NCI-H524 (cell line): ENCODE results near the gene APLP2.

Source experiments
- DNase-seq, 2 experiments: peaks; one replicate each; lab custom pipeline; 2025; lab: John Stamatoyannopoulos, UW

APLP2 gene

DNA sequence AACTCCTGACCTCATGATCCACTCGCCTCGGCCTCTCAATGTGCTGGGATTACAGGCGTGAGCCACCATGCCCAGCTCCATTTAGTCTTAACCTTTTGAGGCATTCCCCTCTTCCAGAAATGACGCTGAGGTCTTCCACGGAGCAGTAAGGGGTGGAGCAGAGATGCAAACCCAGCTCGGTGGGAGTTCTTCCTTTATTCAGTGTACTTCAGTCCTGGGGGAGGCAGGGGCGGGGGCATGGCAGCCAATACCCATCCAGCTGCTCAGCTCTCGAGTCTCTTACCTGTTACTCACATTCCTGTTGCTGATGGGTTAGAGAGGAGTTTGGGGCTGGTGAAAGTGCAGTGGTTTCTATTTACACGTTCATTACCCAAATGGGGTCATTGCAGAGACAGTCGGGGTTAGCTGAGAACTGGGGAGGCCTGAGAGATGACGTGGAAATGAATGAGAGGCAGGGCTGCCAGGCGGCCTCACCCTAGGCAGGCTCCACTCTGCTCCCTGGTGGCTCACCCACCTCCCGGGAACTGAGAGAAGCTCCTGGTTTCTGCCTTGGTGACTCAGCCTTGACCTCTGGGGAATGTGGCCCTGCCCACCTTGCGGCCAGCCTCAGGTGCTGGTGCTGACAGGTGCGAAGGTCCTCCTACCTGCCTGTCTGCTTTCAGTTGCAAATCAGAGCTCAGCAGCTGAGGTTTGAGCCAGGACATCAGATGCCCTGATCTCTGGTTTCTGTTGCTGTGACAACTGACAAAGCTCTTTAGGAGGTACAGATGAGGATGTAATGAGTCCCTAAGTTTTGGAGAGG lies 76.5 kb downstream of the APLP2 start:
- no peak for DNase-seq

DNA sequence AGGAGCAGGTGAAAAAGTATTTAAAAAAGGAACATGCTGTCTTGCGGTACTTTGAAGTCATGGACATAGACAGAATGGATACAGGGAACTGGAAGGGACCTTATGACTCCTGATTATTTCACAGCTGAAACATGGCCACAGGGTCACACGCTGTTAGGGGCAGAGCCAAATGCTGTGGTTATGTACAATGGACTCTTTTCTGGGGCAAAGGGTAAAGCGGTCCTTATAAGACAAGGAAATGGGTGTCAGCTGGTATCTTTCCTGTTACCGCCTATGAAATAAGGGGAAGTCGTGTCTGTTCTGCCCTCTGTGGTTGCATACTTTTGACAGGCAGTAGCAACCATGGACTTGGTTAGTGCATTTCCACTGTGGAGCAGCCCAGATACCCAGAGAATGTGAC lies 77.1 kb downstream of the APLP2 start:
- no peak for DNase-seq

DNA sequence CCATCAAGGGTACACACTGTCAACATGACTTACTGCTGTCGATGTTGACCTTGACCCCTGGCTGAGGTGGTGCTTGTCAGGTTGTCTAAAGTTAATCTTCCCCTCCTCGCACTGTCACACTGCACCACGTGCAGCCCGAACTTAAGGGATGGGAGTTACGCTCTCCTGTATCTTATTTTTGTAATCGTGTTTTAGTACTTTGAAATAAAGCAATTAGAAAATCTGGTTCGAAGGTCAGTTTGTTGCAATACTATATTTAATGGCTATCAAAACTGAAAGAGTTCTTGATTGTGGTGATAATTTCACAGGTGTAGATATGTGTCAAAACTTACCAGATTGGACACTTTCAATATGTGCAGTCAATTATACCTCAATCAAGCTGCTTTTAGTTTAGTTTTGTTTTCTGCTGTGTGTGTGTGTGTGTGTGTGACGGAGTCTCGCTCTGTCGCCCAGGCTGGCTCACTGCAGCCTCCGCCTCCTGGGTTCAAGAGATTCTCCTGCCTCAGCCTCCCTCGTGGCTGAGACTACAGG lies 79.2 kb downstream of the APLP2 start:
- DNase-seq: no peak

DNA sequence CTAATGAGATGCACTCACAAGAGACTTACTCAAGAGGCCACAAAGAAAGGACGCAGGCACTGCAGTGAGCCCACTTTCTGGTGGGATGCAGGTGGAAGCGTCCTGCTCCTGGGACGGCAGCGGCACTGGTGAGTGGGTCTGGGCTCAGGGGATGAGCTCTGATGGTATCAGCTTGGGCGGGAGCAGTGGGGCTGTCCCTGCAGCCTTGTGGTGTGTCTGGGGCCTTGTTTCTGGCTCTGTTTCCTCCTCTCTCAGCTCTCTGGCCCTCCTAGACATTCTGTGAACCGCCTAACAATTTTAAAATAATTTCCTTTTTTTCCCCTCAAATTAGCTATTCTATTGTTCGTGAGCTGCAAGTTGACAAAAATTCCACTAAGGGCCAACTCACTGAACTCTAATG lies 81.1 kb downstream of the APLP2 start:
- DNase-seq: no peak

DNA sequence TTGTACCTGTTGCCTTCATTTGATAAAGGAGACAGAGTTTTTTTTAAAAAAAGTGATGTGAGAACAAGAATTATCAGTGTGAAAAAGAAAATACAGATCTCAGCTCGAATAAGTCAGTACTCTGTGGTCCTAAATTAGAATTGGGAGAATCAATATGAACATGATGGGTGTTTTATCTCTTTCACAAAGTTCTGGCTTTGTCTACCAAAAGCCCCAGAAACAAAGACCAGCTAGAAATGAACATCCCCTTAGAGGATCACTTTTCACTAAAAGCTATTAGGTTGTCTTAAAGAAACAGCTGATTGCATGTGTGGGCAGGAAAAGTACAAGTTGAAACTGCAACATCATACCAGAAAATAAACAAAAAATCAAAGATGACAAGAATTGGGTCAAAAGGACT lies 81.5 kb downstream of the APLP2 start:
- no peak for DNase-seq

DNA sequence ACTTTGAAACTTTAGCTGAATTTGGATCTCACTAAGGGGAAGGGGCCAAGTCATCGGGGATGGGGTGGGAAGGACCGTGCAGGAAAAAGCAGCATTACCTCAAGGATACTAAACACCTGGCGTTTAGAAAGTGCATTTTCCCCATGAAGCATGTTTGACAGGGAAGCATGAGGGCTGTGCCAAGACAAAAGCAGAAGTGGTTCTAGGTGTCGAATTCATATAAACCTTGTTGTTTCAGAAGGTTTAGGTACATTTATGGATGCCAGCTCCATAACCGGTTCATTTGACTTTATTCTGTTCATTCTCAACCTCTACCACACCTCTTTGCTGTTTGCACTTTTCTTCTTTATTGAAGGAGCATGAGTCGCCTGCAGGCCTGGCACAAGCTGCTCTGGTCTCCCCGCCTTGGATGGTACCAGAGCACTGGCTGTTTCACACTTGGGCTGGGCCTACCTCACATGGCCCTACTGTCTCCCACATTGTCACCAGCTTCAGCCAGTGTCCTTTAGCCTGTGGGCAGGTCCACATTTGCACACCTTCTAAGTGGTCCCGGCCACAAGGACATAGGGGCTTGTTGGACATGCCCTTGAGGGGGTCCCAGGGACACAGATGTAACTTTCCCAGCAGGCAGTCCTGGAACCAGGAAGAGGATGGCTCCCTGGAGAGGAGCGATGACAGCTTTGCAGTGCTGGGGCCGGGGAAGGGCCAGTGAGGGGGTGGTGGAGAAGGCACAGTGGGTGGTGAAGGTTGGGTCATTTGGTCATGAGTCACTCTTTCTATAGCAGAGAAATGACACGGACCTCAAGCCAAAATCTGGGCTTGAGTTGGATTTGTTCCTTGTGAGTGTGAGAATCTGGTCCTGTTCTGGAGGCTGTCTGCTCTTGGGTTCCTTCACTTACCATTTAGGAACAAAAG lies 86.7 kb downstream of the APLP2 start:
- DNase-seq: no peak

DNA sequence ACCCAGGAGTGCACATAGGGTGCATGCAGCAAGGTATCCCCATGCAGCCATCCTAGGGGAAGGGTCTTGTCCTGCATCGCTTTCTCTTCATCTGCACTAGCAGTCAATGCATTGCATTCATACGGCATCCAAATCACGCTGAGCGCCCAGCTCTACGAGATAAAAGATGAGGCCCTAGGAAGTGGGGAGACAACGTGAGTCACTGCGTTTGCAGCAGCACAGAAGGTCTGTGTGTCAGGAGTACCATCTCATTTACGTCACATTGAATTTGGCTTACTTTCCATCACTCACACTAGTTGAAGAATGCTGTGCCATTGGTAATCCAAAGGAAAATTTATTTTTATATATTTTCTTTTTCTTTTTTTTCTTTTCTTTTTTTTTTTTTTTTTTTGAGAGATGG lies 87.4 kb downstream of the APLP2 start:
- DNase-seq: no peak

DNA sequence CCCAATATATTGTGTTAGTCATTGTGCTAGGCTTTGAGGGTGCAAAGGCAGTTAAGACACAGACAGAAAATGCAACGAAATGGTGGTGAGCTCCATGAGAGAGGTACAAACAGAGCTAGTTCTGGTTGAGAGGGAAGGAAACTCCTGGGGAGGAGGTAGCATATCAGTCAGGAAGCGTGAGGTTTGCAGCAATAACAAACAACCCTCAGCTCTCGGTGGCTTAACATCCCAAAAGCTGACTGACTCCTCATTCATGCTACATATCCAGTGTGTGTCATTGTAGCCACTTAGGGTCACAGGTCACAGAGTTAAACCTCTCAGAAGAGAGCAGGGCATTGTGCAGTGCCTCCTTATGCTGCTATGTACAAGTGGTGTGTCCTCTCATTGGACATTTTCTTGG lies 88.1 kb downstream of the APLP2 start:
- no peak for DNase-seq

DNA sequence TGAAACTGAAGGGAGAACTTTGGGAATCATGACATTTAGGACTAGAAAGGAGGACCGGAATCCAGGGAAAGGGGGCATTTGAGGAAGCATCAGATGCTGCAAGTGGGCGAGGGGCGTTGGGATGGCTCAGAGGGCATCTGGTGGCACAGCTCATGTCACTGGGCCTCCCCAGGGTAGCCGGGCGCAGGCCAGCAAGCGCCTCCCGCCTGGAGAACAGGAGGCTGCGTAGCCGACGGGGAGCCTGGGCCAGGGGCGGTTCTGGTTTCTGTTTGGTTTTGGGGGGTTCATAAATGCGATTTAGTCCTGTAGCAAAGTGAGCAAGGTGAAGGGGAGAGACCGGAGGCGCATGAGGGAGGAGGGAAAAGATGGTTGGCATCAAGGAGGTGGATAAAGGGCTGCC lies 89.4 kb downstream of the APLP2 start:
- DNase-seq: no peak

DNA sequence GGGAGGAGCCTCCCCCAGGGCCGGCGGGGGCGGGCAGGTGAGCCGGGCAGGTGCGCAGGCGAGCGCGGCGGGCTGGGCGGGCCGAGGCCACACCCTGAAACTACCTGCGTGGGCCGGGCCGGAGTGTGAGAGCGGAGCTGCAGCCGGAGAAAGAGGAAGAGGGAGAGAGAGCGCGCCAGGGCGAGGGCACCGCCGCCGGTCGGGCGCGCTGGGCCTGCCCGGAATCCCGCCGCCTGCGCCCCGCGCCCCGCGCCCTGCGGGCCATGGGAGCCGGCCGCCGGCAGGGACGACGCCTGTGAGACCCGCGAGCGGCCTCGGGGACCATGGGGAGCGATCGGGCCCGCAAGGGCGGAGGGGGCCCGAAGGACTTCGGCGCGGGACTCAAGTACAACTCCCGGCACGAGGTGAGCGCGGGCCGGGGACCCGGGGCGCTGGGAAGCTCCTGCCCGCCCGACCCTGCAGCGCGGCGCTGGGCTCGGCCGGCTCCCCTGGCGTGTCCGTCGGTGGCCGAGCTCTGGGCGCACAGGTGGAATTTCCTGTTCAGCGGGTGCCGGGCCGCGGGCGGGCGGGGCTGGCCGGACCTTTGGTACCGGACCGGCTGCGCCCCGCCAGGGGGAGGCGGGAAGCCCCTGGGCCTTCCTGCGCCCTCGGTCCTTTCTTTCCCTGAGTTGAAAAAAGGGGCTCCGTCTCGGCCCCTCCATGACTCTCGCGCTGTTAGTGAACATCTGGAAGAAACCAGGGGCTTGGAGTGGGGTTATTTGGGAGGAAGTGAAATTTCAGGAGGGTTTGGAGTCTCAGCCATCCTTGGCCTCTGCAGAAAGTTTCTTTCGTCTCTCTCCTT lies 90.2 kb downstream of the APLP2 start, which contains the start of gene ST14:
TSS of gene ST14 (plus strand) at position 126 of the 841 bp plus-strand sequence. CDS start at position 324, 198 bp downstream.
- DNase-seq: no peak

DNA sequence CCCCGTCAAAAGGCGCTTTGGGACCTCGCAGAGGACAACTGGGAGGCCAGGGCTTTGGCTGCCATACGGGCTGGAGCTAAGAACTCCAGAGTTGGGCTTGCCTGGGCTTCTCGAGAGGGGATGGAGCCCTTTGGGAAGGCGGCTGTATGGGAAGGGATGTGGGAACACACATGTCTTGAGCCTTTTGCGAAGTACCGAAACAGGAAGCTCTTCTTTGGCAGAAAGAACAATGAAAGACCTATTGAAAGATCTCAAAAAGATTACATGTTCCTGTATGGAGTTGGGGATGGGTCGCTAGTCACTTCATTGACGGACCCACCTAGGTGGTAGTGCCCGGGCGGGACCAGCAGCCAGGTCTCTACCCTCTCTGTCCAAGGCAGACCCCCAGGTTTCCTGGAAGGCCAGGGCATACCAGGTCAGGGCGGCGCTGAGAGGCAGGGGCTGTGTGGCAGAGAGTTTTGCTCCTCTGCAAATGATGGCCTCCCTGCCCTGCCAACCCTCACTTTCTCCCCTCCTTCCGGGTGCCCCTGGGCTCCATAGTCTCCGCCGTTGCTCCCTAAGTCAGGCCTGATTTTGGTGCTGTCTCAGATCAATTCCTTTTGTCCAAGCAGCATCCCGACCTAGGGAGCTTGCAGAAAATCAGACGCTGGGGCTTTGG lies 90.9 kb downstream of the APLP2 start:
- no peak for DNase-seq

DNA sequence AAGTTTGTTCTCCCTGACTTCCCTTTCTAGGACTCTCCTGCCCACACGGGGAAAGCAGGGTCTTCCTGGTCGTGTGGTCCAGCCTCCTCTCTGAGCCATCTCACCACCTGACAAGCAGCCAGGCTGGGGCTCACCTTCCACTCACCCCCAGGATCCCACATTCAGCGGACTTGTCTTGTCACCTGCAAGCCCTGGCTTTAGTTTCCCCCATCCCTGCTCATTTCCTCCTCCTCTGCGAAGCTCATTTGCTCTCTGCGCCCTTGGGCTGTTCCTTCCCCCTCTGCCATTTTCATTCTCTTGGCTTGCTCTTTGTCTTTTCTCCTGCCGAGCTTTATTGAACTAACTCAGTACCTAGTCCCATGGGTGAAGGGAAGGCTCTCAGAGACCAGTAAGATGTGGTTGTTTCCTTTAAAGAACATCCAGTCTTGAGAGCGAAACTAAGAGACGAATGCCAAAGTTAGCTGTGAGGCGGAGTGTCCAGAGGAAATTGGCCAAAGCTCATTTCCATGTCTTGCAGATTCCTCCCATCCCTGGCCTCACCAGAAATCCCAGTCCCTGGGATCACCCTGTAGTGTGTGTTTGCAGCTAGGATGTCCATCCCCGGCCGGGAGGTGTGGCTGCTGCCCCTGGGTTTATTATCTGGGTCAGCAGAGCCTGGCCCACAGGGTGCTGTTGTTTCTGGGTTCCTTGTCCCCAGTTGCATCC lies 91.9 kb downstream of the APLP2 start:
- DNase-seq: no peak

DNA sequence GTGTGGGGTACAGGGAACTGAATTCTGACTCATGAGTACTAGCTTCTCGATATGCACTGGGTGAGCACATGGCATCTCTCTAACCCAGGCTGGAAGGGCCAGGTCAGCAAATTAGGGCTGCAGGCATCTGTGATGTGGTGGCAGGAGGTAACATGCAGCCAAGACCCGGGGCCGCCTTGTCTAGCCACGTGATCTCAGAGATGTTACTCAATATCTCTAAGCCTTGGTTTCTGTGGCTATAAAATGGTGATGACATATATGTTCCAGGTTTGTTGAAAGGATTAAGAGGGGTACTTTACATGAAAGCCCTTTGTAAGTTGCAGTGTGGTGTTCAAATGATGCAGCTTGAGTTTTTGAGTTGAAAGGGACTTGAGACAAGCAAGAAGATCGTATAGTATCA lies 93.0 kb downstream of the APLP2 start:
- DNase-seq: no peak

DNA sequence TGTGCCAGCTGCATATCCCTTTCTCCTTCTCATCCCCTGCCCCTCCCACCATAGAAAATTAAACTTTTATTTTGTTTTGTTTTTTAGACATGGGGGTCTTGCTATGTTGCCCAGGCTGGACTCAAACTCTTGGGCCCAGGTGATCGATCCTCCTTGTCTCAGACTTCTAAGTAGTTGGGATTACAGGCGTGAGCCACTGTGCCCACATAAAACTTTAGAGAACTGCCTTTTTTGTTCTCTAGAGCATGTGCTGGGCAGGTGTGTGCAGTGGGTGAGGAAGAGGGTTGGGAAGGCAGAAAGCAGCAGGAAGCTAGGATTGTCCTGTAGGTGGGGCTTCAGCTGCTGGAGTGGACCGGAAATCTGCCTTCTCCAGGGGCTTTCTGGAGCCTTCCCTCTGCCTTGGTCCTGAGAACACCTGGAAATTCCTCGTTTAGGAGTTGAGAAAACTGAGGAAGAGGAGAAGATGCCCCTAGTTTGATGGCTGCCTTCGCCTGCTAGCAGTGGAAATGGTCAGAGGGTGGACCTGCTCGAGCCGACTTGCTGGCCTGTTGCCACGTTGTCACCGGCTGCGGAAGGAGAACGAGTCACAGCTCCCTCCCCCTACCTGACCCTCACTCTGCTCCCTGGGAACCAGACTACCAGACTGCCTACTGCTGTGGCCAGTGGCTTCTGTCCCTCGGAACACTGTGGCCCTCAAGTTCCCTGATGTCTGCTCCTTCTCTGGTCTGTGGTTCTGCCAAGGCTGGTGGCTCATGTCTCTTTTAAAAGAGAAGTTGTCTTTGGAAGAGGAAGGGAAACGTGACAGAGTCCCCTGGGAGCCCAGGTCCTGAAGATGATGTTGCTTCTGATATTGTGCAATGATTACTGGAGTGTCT lies 93.9 kb downstream of the APLP2 start:
- DNase-seq: no peak

DNA sequence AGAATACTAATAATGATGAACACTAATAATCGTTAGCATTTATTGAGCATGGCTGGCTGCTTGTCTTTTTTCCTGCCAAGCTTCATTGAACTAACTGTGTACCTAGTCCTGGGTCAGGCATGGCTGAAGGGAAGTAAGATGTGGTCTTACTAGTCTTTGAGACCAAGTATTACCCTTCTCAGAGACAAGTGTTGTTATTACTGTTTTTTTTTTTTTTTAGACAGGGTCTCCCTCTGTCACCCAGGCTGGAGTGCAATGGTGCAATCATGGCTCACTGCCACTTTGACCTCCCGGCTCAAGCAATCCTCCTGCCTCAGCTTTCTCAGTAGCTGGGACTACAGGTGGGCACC lies 94.5 kb downstream of the APLP2 start:
- DNase-seq: no peak

DNA sequence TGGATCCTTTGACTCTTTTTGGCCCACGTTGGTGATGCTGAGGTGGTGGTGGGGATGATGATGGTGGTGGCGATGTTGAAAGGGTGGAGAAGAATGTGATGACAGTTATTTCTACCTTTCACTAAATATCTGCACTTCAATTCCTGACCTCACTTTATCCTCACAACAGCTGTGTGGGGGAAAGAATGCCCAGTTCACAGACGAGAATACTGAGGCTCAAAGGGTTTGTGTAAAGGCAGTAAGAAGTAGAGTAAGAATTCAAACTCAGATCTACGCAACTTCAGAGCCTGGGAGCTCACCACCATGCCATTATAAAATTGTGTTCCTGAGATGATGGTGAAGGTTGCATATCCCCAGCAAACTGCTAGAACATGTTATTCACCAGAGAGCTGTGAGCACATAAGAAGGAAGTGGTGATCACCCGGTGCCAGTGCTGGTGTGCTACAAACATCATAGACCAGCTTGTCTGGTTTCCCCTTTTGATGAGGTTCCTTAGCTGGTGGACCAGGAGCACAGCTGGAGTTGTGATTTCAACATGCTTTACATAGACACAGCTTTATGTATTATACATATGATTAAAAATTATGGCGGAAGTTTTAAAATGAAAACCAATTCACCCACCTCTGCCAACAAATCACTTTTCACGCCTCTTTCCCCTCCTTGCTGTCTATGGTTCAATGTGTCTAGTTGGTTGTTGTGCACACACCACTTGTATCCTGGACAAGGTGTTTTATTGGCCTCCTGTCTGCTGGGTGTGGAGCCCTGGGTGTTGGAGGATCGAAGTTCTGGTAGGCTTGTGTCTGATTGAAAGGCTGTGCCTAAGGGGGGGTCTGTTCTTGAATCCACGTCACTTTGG lies 96.1 kb downstream of the APLP2 start:
- no peak for DNase-seq

DNA sequence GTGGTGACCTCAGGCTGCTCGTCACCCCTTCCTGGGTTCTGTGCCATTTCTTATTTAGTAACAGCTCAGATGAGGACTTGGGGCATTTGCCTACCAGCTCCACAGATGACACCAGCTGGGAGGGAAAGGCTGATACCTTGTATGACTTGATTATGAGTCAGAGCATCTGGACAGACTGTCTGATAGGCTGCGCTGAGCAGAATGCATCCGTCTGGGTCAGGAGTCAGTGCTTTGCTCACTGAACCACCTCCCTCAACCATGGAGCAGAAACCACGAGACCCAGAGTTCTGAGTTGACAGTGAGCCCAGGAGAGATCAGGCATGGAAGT lies 96.7 kb downstream of the APLP2 start:
- DNase-seq: peak; percentile 69 to 83

DNA sequence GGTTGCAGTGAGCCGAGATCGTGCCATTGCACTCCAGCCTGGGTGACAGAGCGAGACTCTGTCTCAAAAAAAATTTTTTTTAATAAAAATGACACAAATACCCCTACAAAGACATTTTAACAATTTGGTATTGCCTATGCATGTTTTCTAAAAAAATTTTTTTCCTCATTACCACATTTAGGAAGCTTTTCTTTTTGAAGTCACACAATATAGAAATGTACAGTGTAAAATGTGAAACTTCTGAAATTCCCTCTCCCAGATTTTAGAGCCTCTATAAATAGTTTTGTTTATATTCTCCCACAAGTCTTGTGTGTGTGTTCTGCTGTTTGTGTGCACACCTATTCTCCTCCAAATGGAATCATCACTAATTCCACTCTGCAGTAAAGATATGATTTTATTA lies 97.5 kb downstream of the APLP2 start:
- no peak for DNase-seq

DNA sequence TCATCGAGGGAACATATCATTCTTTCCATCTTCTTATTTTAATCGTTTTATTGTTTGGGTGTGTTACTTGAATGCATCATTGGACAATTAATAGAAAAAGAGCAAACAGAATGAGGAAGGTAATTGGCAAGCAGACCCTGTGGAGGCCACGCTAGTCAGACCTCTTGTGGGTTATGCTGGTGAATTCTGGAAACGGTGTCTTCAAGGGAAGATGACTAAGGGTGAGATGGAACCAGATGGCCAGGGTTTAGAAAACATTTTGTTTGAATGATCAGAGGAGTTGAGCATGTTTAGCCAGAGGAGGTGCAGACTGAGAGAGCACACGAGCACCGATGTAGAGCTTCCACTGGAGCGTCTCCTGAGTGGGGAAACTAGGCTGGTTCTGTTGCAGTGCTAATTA lies 98.4 kb downstream of the APLP2 start:
- DNase-seq: no peak
